Measurements from ENCODE around the gene SLC25A48. TPM values are rescaled to one million over a fixed set of nuclear protein-coding genes. Genes with fewer than 3 reads are reported as not detected.

The SLC25A48 gene
- total and polyA plus RNA-seq, 2 donors (not counting 1 experiment from before 2014, with no cell fraction given) = not detected

GRCh38 chr5:135869935-135870334, 35.5 kb downstream of the SLC25A48 start:
- no peak overlapping the region for H3K4me3 ChIP-seq (replicated peaks in 1 of 4; ENCODE audit: control extremely low read depth in 1 of 4, insufficient read depth in 1 of 4, low read depth in 3 of 4, low read length in 4 of 4)
- DNase-seq (ENCODE audit: low read depth in 2 of 2) = no peak
- no peaks in the 10 kb centered on the region for H3K27me3 ChIP-seq (ENCODE audit: control insufficient read depth, insufficient read depth, low read length)
- H3K9ac ChIP-seq (ENCODE audit: insufficient read depth, low read length) = no peak overlapping the region
- no peaks in the 10 kb centered on the region for H3K4me1 ChIP-seq (ENCODE audit: control insufficient read depth, extremely low read depth, insufficient read depth, low read length)
- H3K9me3 ChIP-seq (ENCODE audit: control insufficient read depth, insufficient read depth, low read depth, low read length) = no peaks in the 10 kb centered on the region
- H3K27ac ChIP-seq (ENCODE audit: insufficient read depth, low read length) = no peak overlapping the region
- H2AFZ ChIP-seq (ENCODE audit: low read length) = no peak overlapping the region
- no peaks in the 10 kb centered on the region for H3K36me3 ChIP-seq (ENCODE audit: control insufficient read depth, insufficient read depth, low read length)
- no peak for TF ChIP-seq CTCF (conservative IDR thresholded peaks at IDR 0.05 in 1 of 2, IDR thresholded peaks at IDR 0.05 in 1 of 2; ENCODE audit: low read depth in 1 of 2, low read length in 2 of 2)
- no peak for TF ChIP-seq EZH2 (IDR thresholded peaks at IDR 0.05; ENCODE audit: low read length, missing control alignments)
- H3K79me2 ChIP-seq (ENCODE audit: control insufficient read depth, insufficient read depth, low read length) = no peaks in the 10 kb centered on the region
- H4K20me1 ChIP-seq (ENCODE audit: control insufficient read depth, extremely low read depth, insufficient read depth, low read length) = no peaks in the 10 kb centered on the region
- no peak overlapping the region for H3K4me2 ChIP-seq (ENCODE audit: extremely low read depth, insufficient read depth, low read length)

GRCh38 chr5:135871268-135871915, 36.9 kb downstream of the SLC25A48 start:
- Histone ChIP-seq H3K9me3 (ENCODE audit: control insufficient read depth, insufficient read depth, low read depth, low read length) (no peaks in the 10 kb centered on the region), H3K79me2 (ENCODE audit: control insufficient read depth, insufficient read depth, low read length) (no peaks in the 10 kb centered on the region), H3K36me3 (ENCODE audit: control insufficient read depth, insufficient read depth, low read length) (no peaks in the 10 kb centered on the region), H3K4me2 (ENCODE audit: extremely low read depth, insufficient read depth, low read length) (no peak overlapping the region), H3K27me3 (ENCODE audit: control insufficient read depth, insufficient read depth, low read length) (no peaks in the 10 kb centered on the region), H2AFZ (ENCODE audit: low read length) (no peak overlapping the region), H3K4me3 (replicated peaks in 1 of 4; ENCODE audit: control extremely low read depth in 1 of 4, insufficient read depth in 1 of 4, low read depth in 3 of 4, low read length in 4 of 4) (no peak overlapping the region), H3K4me1 (ENCODE audit: control insufficient read depth, extremely low read depth, insufficient read depth, low read length) (no peaks in the 10 kb centered on the region), H4K20me1 (ENCODE audit: control insufficient read depth, extremely low read depth, insufficient read depth, low read length) (no peaks in the 10 kb centered on the region), H3K9ac (ENCODE audit: insufficient read depth, low read length) (no peak overlapping the region), H3K27ac (ENCODE audit: insufficient read depth, low read length) (no peak overlapping the region)
- TF ChIP-seq CTCF (conservative IDR thresholded peaks at IDR 0.05 in 1 of 2, IDR thresholded peaks at IDR 0.05 in 1 of 2; ENCODE audit: low read depth in 1 of 2, low read length in 2 of 2) (no peak), EZH2 (IDR thresholded peaks at IDR 0.05; ENCODE audit: low read length, missing control alignments) (no peak)
- DNase-seq (ENCODE audit: low read depth in 2 of 2) = no peak

- H3K79me2 ChIP-seq (ENCODE audit: control insufficient read depth, insufficient read depth, low read length) = no peaks in the 10 kb centered on the region
- H3K36me3 ChIP-seq (ENCODE audit: control insufficient read depth, insufficient read depth, low read length) = no peaks in the 10 kb centered on the region
- no peak overlapping the region for H3K4me2 ChIP-seq (ENCODE audit: extremely low read depth, insufficient read depth, low read length)
- no peak overlapping the region for H3K4me3 ChIP-seq (replicated peaks in 1 of 4; ENCODE audit: control extremely low read depth in 1 of 4, insufficient read depth in 1 of 4, low read depth in 3 of 4, low read length in 4 of 4)
- H3K27ac ChIP-seq (ENCODE audit: insufficient read depth, low read length) = no peak overlapping the region
- TF ChIP-seq EZH2 (IDR thresholded peaks at IDR 0.05; ENCODE audit: low read length, missing control alignments) (no peak), CTCF (conservative IDR thresholded peaks at IDR 0.05 in 1 of 2, IDR thresholded peaks at IDR 0.05 in 1 of 2; ENCODE audit: low read depth in 1 of 2, low read length in 2 of 2) (no peak)
- H2AFZ ChIP-seq (ENCODE audit: low read length) = no peak overlapping the region
- no peak overlapping the region for H3K9ac ChIP-seq (ENCODE audit: insufficient read depth, low read length)
- H4K20me1 ChIP-seq (ENCODE audit: control insufficient read depth, extremely low read depth, insufficient read depth, low read length) = no peaks in the 10 kb centered on the region
- H3K27me3 ChIP-seq (ENCODE audit: control insufficient read depth, insufficient read depth, low read length) = no peaks in the 10 kb centered on the region
- H3K9me3 ChIP-seq (ENCODE audit: control insufficient read depth, insufficient read depth, low read depth, low read length) = no peaks in the 10 kb centered on the region
- DNase-seq (ENCODE audit: low read depth in 2 of 2) = no peak
- no peaks in the 10 kb centered on the region for H3K4me1 ChIP-seq (ENCODE audit: control insufficient read depth, extremely low read depth, insufficient read depth, low read length)
Measured at GRCh38 chr5:135873831-135874230, 39.4 kb downstream of the SLC25A48 start.

All from fibroblast of lung (primary cell).